Measurements from ENCODE around the gene CTTNBP2NL. TPM values are rescaled to one million over a fixed set of nuclear protein-coding genes. Genes with fewer than 3 reads are reported as not detected.
"Not testable (repeated sequence)": the region's sequence is repeated elsewhere in the genome, so short reads cannot be mapped to it uniquely, and the experiment has no call there.

Gene CTTNBP2NL
- total RNA-seq, 1 experiment from 2014 or later = 38.8 TPM

DNA sequence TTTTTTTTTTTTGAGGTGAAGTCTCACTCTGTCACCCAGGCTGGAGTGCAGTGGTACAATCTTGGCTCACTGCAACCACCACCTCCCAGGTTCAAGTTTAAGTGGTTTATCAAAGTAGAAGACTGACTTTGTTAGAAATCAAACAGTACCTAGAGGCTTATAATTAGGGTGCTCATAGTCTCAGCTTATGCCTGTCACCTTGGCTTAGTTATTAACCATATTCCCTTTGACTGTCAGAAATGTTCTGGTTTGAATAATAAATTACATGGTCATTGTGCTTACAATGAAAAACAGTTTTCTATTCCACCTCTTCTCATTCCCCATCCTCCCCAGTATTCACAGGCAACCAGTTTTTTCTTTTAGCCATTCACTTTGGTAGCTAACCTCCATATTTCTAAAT is 54.8 kb downstream of the CTTNBP2NL start:
- Mint-ChIP-seq H3K9me3 (no peaks in the 10 kb centered on the region), H3K4me1 (peaks cover under 1% of the 10 kb centered on the region in 2 experiments; a peak in 2 of 4 replicates), H3K27me3 (ENCODE audit: low read depth) (no peaks in the 10 kb centered on the region), H3K27ac (no peak overlapping the region; a peak in 1 of 7 replicates), H3K36me3 (ENCODE audit: insufficient read depth in 1 of 3, low read depth in 3 of 3) (peaks cover 8 to 49% (median 34%) of the 10 kb centered on the region in 3 experiments), H3K4me3 (no peak overlapping the region)
- Histone ChIP-seq H4K5ac (ENCODE audit: insufficient read length, low read depth, low read length) (no peak overlapping the region), H3K9me3 (ENCODE audit: control insufficient read depth, low read depth, low read length) (no peaks in the 10 kb centered on the region), H3K23me2 (ENCODE audit: insufficient read length, low read depth, low read length, poor library complexity, severe bottlenecking) (no peaks in the 10 kb centered on the region), H2BK15ac (ENCODE audit: low read depth, low read length) (no peak overlapping the region), H2BK20ac (ENCODE audit: low read depth, low read length, poor library complexity, severe bottlenecking) (no peak overlapping the region), H3K4ac (ENCODE audit: low read depth, low read length) (no peak overlapping the region), H3K4me1 (ENCODE audit: insufficient read depth, low read length) (no peaks in the 10 kb centered on the region), H4K91ac (ENCODE audit: insufficient read length, low read depth, low read length) (no peak overlapping the region), H3K4me2 (ENCODE audit: insufficient read depth, insufficient read length, low read length) (no peak overlapping the region), H3K79me1 (ENCODE audit: insufficient read depth, low read depth, low read length, poor library complexity, severe bottlenecking) (no peaks in the 10 kb centered on the region), H2AK5ac (ENCODE audit: insufficient read length, low read length) (no peak overlapping the region), H2BK120ac (ENCODE audit: low read depth, low read length, poor library complexity, severe bottlenecking) (no peak overlapping the region), H3K18ac (ENCODE audit: insufficient read length, low read depth, low read length) (no peak overlapping the region), H3K27me3 (ENCODE audit: insufficient read depth, low read length) (no peaks in the 10 kb centered on the region), H4K8ac (replicated peaks; ENCODE audit: insufficient read length, low read depth, low read length) (no peak overlapping the region), H3T11ph (ENCODE audit: low read length) (no peak overlapping the region), H2BK5ac (ENCODE audit: insufficient read length, low read length) (no peak overlapping the region), H4K20me1 (ENCODE audit: control insufficient read depth, insufficient read depth, insufficient read length) (no peaks in the 10 kb centered on the region), H2BK12ac (ENCODE audit: insufficient read length, low read depth, low read length) (no peak overlapping the region), H3K23ac (ENCODE audit: insufficient read length, low read depth, low read length) (no peak overlapping the region), H3K27ac (ENCODE audit: insufficient read length, low read depth, low read length) (no peak overlapping the region), H3K56ac (ENCODE audit: insufficient read length, low read depth, low read length) (no peak overlapping the region), H2AFZ (ENCODE audit: low read length) (no peak overlapping the region), H3K9ac (ENCODE audit: extremely low read depth, insufficient read length, low read length) (no peak overlapping the region), H3K14ac (ENCODE audit: insufficient read depth, low read length) (no peak overlapping the region), H3K79me2 (ENCODE audit: insufficient read depth, low read length) (no peaks in the 10 kb centered on the region)
- DNase-seq = no peak
- TF ChIP-seq, protein P1, sequence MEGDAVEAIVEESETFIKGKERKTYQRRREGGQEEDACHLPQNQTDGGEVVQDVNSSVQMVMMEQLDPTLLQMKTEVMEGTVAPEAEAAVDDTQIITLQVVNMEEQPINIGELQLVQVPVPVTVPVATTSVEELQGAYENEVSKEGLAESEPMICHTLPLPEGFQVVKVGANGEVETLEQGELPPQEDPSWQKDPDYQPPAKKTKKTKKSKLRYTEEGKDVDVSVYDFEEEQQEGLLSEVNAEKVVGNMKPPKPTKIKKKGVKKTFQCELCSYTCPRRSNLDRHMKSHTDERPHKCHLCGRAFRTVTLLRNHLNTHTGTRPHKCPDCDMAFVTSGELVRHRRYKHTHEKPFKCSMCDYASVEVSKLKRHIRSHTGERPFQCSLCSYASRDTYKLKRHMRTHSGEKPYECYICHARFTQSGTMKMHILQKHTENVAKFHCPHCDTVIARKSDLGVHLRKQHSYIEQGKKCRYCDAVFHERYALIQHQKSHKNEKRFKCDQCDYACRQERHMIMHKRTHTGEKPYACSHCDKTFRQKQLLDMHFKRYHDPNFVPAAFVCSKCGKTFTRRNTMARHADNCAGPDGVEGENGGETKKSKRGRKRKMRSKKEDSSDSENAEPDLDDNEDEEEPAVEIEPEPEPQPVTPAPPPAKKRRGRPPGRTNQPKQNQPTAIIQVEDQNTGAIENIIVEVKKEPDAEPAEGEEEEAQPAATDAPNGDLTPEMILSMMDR (conservative IDR thresholded peaks at IDR 0.05) = no peak

DNA sequence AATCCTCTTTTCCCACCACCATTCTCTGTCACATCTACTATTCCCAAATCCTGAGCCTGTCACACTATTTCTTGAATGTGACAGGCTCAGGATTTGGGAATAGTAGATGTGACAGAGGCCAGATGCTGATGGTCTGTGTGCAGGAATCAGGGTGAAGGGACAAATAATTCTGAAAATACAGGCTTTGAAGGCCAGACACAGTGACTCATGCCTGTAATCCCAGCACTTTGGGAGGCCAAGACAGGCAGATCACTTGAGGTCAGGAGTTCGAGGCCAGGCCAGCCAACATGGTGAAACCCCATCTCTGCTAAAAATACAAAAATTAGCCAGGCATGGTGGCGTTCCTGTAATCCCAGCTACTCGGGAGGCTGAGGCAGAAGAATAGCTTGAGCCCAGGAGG is 55.3 kb downstream of the CTTNBP2NL start:
- H3K4me1 ChIP-seq (ENCODE audit: insufficient read depth, low read length); H3K27me3 ChIP-seq (ENCODE audit: insufficient read depth, low read length); H3K4me1 Mint-ChIP-seq; H3K4me3 Mint-ChIP-seq; H3K79me1 ChIP-seq (ENCODE audit: insufficient read depth, low read depth, low read length, poor library complexity, severe bottlenecking); H4K8ac ChIP-seq (replicated peaks; ENCODE audit: insufficient read length, low read depth, low read length); H3K27ac Mint-ChIP-seq; H3K14ac ChIP-seq (ENCODE audit: insufficient read depth, low read length); H3K23ac ChIP-seq (ENCODE audit: insufficient read length, low read depth, low read length); H2AFZ ChIP-seq (ENCODE audit: low read length); H2BK120ac ChIP-seq (ENCODE audit: low read depth, low read length, poor library complexity, severe bottlenecking); H3K4me2 ChIP-seq (ENCODE audit: insufficient read depth, insufficient read length, low read length); H4K5ac ChIP-seq (ENCODE audit: insufficient read length, low read depth, low read length); DNase-seq; H2BK20ac ChIP-seq (ENCODE audit: low read depth, low read length, poor library complexity, severe bottlenecking); H2BK12ac ChIP-seq (ENCODE audit: insufficient read length, low read depth, low read length); H3K4ac ChIP-seq (ENCODE audit: low read depth, low read length); H2BK5ac ChIP-seq (ENCODE audit: insufficient read length, low read length); H2BK15ac ChIP-seq (ENCODE audit: low read depth, low read length); H3K18ac ChIP-seq (ENCODE audit: insufficient read length, low read depth, low read length); H2AK5ac ChIP-seq (ENCODE audit: insufficient read length, low read length); H3K9ac ChIP-seq (ENCODE audit: extremely low read depth, insufficient read length, low read length); H3K9me3 Mint-ChIP-seq; H3T11ph ChIP-seq (ENCODE audit: low read length); H3K27me3 Mint-ChIP-seq (ENCODE audit: low read depth); H3K79me2 ChIP-seq (ENCODE audit: insufficient read depth, low read length); H3K9me3 ChIP-seq (ENCODE audit: control insufficient read depth, low read depth, low read length); H4K91ac ChIP-seq (ENCODE audit: insufficient read length, low read depth, low read length); H3K56ac ChIP-seq (ENCODE audit: insufficient read length, low read depth, low read length); H3K27ac ChIP-seq (ENCODE audit: insufficient read length, low read depth, low read length); H3K23me2 ChIP-seq (ENCODE audit: insufficient read length, low read depth, low read length, poor library complexity, severe bottlenecking); H4K20me1 ChIP-seq (ENCODE audit: control insufficient read depth, insufficient read depth, insufficient read length): not testable (repeated sequence)
- H3K36me3 Mint-ChIP-seq (ENCODE audit: insufficient read depth in 1 of 3, low read depth in 3 of 3) = peaks cover 13 to 54% (median 39%) of the 10 kb centered on the region in 3 experiments
- WGBS (ENCODE audit: extremely low coverage, insufficient read length, low lambda C conversion rate) = no CpG with 5 or more reads among the region's 3 CpGs
